K562 (cell line): ENCODE measurements around the gene KMT2C. TPM values are rescaled to one million over a fixed set of nuclear protein-coding genes. Genes with fewer than 3 reads are reported as not detected.

ENCODE experiments used
- ARID3A ChIP-seq: IDR thresholded peaks from 2 replicates; pipeline ENCODE4 v1.6.1; 2012; ENCODE audit warnings: low read depth, low read length, improper control_type of control experiment, borderline replicate concordance
- ETS2 ChIP-seq: IDR thresholded peaks from 2 replicates; pipeline ENCODE4 v1.6.1; 2016; ENCODE audit warnings: borderline replicate concordance, missing genetic modification characterization, mild to moderate bottlenecking, moderate library complexity, missing compliant biosample characterization; ENCODE audit not compliant: poor library complexity, severe bottlenecking
- FOXA1 ChIP-seq: fragments of 450-650 bp; IDR thresholded peaks from 2 replicates; pipeline ENCODE4 v1.6.1; 2016; ENCODE audit warnings: mild to moderate bottlenecking, borderline replicate concordance
- MYBL2 ChIP-seq, 2 experiments: fragments of 450-650 bp in 1 of 2; sonication (generic) in 1 of 2; formaldehyde crosslinking in 1 of 2; IDR thresholded peaks; 2 replicates each; pipeline versions ENCODE4 v1.6.1 to v1.8.1; 2017 to 2022; ENCODE audit warnings: borderline replicate concordance in 1 of 2, inconsistent platforms in 1 of 2, low read depth in 1 of 2, mild to moderate bottlenecking in 1 of 2, missing genetic modification reagents in 1 of 2, moderate library complexity in 1 of 2
- NCOR1 ChIP-seq: fragments of 450-650 bp; IDR thresholded peaks from 2 replicates; pipeline ENCODE4 v1.6.1; 2016; ENCODE audit warnings: mild to moderate bottlenecking, moderate library complexity
- NFE2L1 ChIP-seq: fragments of 450-650 bp; IDR thresholded peaks from 2 replicates; pipeline ENCODE4 v1.6.1; 2016; ENCODE audit warnings: missing genetic modification characterization, low read depth, mild to moderate bottlenecking, missing compliant biosample characterization, moderate library complexity, borderline replicate concordance
- PTRF ChIP-seq: fragments of 450-650 bp; IDR thresholded peaks from 2 replicates; pipeline ENCODE4 v1.6.1; 2016; ENCODE audit warnings: mild to moderate bottlenecking, missing genetic modification characterization, missing compliant biosample characterization
- RFX5 ChIP-seq: IDR thresholded peaks from 2 replicates; pipeline ENCODE4 v1.6.1; 2011; ENCODE audit warnings: low read depth, mild to moderate bottlenecking, improper control_type of control experiment, low read length
- ZNF3 ChIP-seq: fragments of 250-450 bp; sonication (Bioruptor Pico); IDR thresholded peaks from 2 replicates; pipeline ENCODE4 v1.5.0; 2021; ENCODE audit warnings: mild to moderate bottlenecking, moderate library complexity
- ZNF445 ChIP-seq: fragments of 250-450 bp; sonication (Bioruptor Pico); IDR thresholded peaks from 2 replicates; pipeline ENCODE4 v1.4.0; 2020; ENCODE audit warnings: low read depth, mild to moderate bottlenecking, moderate library complexity
- ZNF449 ChIP-seq: fragments of 250-450 bp; sonication (Bioruptor Pico); IDR thresholded peaks from 2 replicates; pipeline ENCODE4 v1.8.0; 2022; ENCODE audit warnings: moderate library complexity, mild to moderate bottlenecking, inconsistent platforms
- ZNF609 ChIP-seq: sonication (generic); formaldehyde crosslinking; IDR thresholded peaks from 2 replicates; pipeline ENCODE4 v1.8.1; 2023; ENCODE audit warnings: missing genetic modification reagents, mild to moderate bottlenecking, borderline replicate concordance
- polyA plus RNA-seq, 8 experiments: library from polyadenylated mRNA; depleted of rRNA in 4 of 8; stranded (reverse) in 5 of 8; unstranded in 3 of 8; fragments of >200 nt; fragmentation: Nextera tagmentation in 2 of 8; fragmentation: Illumina TruSeq in 1 of 8; extraction: Ambion mirVana in 2 of 8; extraction: Trizol in 1 of 8; gene quantifications; 2 replicates each; pipeline versions ENCODE4 v1.2.1 to v1.2.3, GENCODE V29; 2011 to 2014; ENCODE audit warnings: inconsistent platforms in 1 of 8, missing spikeins in 1 of 8
- total RNA-seq, 7 experiments: library from RNA; depleted of rRNA in 6 of 7; stranded (reverse); fragments of >200 nt in 6 of 7; fragmentation: Illumina TruSeq in 2 of 7; extraction: Trizol in 2 of 7; gene quantifications; 2 replicates each; pipeline versions ENCODE4 v1.2.1 to v1.2.3, GENCODE V29; 2011 to 2021; ENCODE audit warnings: low replicate concordance in 1 of 7
- TF ChIP-seq, protein P1 (sequence below): fragments of 450-650 bp; formaldehyde crosslinking; IDR thresholded peaks from 2 replicates; pipeline ENCODE4 v1.4.0; 2020; ENCODE audit warnings: mild to moderate bottlenecking, mixed read lengths
- TF ChIP-seq, protein P2 (sequence below): sonication (generic); IDR thresholded peaks from 2 replicates; pipeline ENCODE4 v1.6.1; 2016
- TF ChIP-seq, protein P3 (sequence below): fragments of 450-650 bp; formaldehyde crosslinking; conservative IDR thresholded peaks from 2 replicates; pipeline ENCODE4 v1.4.0; 2022; ENCODE audit warnings: mild to moderate bottlenecking, missing genetic modification characterization

The KMT2C gene
- total and polyA plus RNA-seq, 9 of the 15 experiments (the other 6 are each of a cell fraction or from before 2014, with no cell fraction given) = 4.9 to 67.8 (median 27.1) TPM

GRCh38 chr7:152395112-152395511 lies 40.7 kb downstream of the KMT2C start (continued):
- no peak for TF ChIP-seq ZNF609 (CRISPR knock-in tag)
- TF ChIP-seq, protein P1, sequence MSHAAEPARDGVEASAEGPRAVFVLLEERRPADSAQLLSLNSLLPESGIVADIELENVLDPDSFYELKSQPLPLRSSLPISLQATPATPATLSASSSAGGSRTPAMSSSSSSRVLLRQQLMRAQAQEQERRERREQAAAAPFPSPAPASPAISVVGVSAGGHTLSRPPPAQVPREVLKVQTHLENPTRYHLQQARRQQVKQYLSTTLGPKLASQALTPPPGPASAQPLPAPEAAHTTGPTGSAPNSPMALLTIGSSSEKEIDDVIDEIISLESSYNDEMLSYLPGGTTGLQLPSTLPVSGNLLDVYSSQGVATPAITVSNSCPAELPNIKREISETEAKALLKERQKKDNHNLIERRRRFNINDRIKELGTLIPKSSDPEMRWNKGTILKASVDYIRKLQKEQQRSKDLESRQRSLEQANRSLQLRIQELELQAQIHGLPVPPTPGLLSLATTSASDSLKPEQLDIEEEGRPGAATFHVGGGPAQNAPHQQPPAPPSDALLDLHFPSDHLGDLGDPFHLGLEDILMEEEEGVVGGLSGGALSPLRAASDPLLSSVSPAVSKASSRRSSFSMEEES (CRISPR knock-in tag) = no peak
- TF ChIP-seq NFE2L1 (tag) = no peak
- no peak for TF ChIP-seq MYBL2 (IDR thresholded peaks at IDR 0.05; ENCODE audit: low read depth)
- TF ChIP-seq MYBL2 (CRISPR knock-in tag; IDR thresholded peaks at IDR 0.05; ENCODE audit: borderline replicate concordance) = no peak
- no peak for TF ChIP-seq ARID3A
- TF ChIP-seq, protein P2, sequence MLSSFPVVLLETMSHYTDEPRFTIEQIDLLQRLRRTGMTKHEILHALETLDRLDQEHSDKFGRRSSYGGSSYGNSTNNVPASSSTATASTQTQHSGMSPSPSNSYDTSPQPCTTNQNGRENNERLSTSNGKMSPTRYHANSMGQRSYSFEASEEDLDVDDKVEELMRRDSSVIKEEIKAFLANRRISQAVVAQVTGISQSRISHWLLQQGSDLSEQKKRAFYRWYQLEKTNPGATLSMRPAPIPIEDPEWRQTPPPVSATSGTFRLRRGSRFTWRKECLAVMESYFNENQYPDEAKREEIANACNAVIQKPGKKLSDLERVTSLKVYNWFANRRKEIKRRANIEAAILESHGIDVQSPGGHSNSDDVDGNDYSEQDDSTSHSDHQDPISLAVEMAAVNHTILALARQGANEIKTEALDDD = no peak
- TF ChIP-seq ETS2 (tag) = no peak
- TF ChIP-seq RFX5 = no peak
- no peak for TF ChIP-seq ZNF445 (CRISPR knock-in tag)
- TF ChIP-seq PTRF (tag) = no peak
- no peak for TF ChIP-seq ZNF449 (CRISPR knock-in tag)
- no peak for TF ChIP-seq ZNF3 (CRISPR knock-in tag)
- TF ChIP-seq FOXA1 = no peak
- TF ChIP-seq, protein P3, sequence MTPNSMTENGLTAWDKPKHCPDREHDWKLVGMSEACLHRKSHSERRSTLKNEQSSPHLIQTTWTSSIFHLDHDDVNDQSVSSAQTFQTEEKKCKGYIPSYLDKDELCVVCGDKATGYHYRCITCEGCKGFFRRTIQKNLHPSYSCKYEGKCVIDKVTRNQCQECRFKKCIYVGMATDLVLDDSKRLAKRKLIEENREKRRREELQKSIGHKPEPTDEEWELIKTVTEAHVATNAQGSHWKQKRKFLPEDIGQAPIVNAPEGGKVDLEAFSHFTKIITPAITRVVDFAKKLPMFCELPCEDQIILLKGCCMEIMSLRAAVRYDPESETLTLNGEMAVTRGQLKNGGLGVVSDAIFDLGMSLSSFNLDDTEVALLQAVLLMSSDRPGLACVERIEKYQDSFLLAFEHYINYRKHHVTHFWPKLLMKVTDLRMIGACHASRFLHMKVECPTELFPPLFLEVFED (CRISPR knock-in tag) = no peak
- TF ChIP-seq NCOR1 = no peak
